Keratinocyte (primary cell): ENCODE measurements around the gene MAB21L3.

Source experiments
- EZH2 ChIP-seq: IDR thresholded peaks from one replicate; pipeline ENCODE4 v1.6.1; 2012; ENCODE audit warnings: inconsistent platforms, mild to moderate bottlenecking, low read length, moderate library complexity
- TF ChIP-seq, protein P1 (sequence below), 3 experiments: IDR thresholded peaks in 1 of 3; conservative IDR thresholded peaks in 1 of 3; optimal IDR thresholded peaks in 1 of 3; 2 replicates in 2 of 3; 3 replicates in 1 of 3; pipeline versions ENCODE3 to v1.5.1; 2011; ENCODE audit warnings: low read length in 3 of 3, mild to moderate bottlenecking in 3 of 3, moderate library complexity in 2 of 3, control low read depth in 1 of 3, inconsistent platforms in 1 of 3; ENCODE audit not compliant: insufficient read depth in 2 of 3; ENCODE audit errors: extremely low read depth in 1 of 3

DNA sequence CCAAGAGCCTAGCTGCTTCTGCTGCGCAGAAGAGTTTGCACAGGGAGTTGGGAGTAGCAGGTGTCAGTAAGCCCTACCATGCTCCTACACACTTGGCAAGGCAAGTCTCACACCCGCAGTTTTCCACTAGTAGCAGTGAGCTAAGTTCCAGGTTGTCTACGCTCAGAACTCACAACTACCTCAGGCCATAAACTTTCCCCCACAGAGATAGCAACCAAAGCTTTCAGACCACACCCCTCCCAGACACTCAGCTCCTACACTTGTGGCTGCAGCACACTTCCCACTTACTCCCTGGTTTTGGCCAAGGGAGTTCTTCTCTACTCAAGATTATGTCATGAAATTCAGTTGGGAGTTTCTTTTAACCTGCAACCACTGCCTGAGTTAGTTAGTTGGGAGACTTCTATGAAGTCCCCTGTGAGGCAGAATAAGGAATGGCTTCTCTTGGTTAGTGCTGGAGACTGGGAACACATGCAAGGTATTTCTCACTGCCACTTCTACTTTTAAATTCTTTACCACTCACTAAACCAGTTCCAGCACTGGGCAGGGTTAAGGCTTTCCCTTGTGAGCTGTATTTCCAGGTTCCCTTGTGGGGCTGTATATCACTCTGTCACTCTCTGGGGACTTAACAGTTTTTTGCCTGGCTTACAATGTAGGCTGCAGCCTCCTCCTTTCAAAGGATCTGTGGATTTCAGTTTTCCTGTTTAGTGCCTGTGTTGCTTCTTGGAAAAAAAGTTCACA is 18.3 kb upstream of the MAB21L3 start:
- TF ChIP-seq, protein P1, sequence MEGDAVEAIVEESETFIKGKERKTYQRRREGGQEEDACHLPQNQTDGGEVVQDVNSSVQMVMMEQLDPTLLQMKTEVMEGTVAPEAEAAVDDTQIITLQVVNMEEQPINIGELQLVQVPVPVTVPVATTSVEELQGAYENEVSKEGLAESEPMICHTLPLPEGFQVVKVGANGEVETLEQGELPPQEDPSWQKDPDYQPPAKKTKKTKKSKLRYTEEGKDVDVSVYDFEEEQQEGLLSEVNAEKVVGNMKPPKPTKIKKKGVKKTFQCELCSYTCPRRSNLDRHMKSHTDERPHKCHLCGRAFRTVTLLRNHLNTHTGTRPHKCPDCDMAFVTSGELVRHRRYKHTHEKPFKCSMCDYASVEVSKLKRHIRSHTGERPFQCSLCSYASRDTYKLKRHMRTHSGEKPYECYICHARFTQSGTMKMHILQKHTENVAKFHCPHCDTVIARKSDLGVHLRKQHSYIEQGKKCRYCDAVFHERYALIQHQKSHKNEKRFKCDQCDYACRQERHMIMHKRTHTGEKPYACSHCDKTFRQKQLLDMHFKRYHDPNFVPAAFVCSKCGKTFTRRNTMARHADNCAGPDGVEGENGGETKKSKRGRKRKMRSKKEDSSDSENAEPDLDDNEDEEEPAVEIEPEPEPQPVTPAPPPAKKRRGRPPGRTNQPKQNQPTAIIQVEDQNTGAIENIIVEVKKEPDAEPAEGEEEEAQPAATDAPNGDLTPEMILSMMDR (optimal IDR thresholded peaks at IDR 0.05 in 1 of 3, IDR thresholded peaks at IDR 0.05 in 1 of 3, conservative IDR thresholded peaks at IDR 0.05 in 1 of 3; ENCODE audit: extremely low read depth in 1 of 3, insufficient read depth in 2 of 3, low read length in 3 of 3): no peak
- TF ChIP-seq EZH2: no peak
